GM23338 (cell line): ENCODE data around the gene UNC93A.

Source experiments
- EZH2 ChIP-seq: fragments of 200-600 bp; sonication (generic); IDR thresholded peaks from one replicate; pipeline ENCODE4 v1.8.0; 2017; ENCODE audit warnings: antibody characterized with exemption, mild to moderate bottlenecking, low read depth; ENCODE audit not compliant: unreplicated experiment
- TF ChIP-seq, protein P1 (sequence below), 2 experiments: fragments of 200-600 bp in 1 of 2; sonication (generic) in 1 of 2; conservative IDR thresholded peaks; 2 replicates each; pipeline versions ENCODE4 v1.5.1 to v1.6.1; 2016 to 2017; ENCODE audit warnings: antibody characterized with exemption in 2 of 2, low read depth in 2 of 2, mild to moderate bottlenecking in 2 of 2, moderate library complexity in 1 of 2

GRCh38 chr6:167328086-167328485 lies 37.0 kb downstream of the UNC93A start:
- TF ChIP-seq, protein P1, sequence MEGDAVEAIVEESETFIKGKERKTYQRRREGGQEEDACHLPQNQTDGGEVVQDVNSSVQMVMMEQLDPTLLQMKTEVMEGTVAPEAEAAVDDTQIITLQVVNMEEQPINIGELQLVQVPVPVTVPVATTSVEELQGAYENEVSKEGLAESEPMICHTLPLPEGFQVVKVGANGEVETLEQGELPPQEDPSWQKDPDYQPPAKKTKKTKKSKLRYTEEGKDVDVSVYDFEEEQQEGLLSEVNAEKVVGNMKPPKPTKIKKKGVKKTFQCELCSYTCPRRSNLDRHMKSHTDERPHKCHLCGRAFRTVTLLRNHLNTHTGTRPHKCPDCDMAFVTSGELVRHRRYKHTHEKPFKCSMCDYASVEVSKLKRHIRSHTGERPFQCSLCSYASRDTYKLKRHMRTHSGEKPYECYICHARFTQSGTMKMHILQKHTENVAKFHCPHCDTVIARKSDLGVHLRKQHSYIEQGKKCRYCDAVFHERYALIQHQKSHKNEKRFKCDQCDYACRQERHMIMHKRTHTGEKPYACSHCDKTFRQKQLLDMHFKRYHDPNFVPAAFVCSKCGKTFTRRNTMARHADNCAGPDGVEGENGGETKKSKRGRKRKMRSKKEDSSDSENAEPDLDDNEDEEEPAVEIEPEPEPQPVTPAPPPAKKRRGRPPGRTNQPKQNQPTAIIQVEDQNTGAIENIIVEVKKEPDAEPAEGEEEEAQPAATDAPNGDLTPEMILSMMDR (conservative IDR thresholded peaks at IDR 0.05; ENCODE audit: low read depth in 2 of 2): no peak
- no peak for TF ChIP-seq EZH2
